PC-3 (cell line): ENCODE results near the gene GP1BA. TPM values are rescaled to one million over a fixed set of nuclear protein-coding genes. Genes with fewer than 3 reads are reported as not detected.
A peak's percentile ranks its signal among the peaks of the same experiment; 100 is the strongest.

Source experiments
- ATAC-seq: fragments of 200-7000 bp; cut with Tn5 transposase; 2 replicates; pipeline ENCODE4 v1.9.1; 2020; ENCODE audit warnings: mild to moderate bottlenecking, moderate library complexity
- BruUV-seq: library from RNA; stranded (reverse); fragments of 400-500 nt; replicated peaks from 2 replicates; lab custom pipeline; 2021; lab: Mats Ljungman, UMichigan
- CTCF ChIA-PET: fragments of 300-600 bp; sonication (Branson Sonifier 250); formaldehyde crosslinking; loops from one replicate; lab custom pipeline; 2022; ENCODE audit warnings: antibody characterized with exemption; lab: Charles Lee
- POLR2A ChIA-PET: fragments of 300-600 bp; sonication (Branson Sonifier 250); formaldehyde crosslinking; loops from one replicate; lab custom pipeline; 2022; ENCODE audit warnings: antibody characterized with exemption; ENCODE audit not compliant: unreplicated experiment; lab: Charles Lee
- DNase-seq: peaks from one replicate; pipeline ENCODE4 v3.0.0-alpha.2; 2015
- H2AFZ ChIP-seq: fragments of 300-600 bp; sonication (generic); 2 replicates; pipeline ENCODE4 v1.6.0; 2016; ENCODE audit warnings: antibody characterized with exemption, low read length
- H3F3A ChIP-seq: fragments of 300-600 bp; sonication (generic); one replicate; pipeline ENCODE4 v1.6.0; 2017; ENCODE audit warnings: antibody characterized with exemption, low read length, control low read depth, mild to moderate bottlenecking; ENCODE audit not compliant: unreplicated experiment
- H3K27ac ChIP-seq: fragments of 300-600 bp; sonication (generic); 2 replicates; pipeline ENCODE4 v1.5.1; 2016; ENCODE audit warnings: mild to moderate bottlenecking, low read length
- H3K27me3 ChIP-seq: fragments of 300-600 bp; sonication (generic); 2 replicates; pipeline ENCODE4 v1.6.1; 2016; ENCODE audit warnings: low read length, mixed read lengths
- H3K36me3 ChIP-seq: fragments of 300-600 bp; sonication (generic); 2 replicates; pipeline ENCODE4 v1.6.1; 2016; ENCODE audit warnings: low read depth, mixed run types, low read length, mixed read lengths
- H3K4me1 ChIP-seq: fragments of 300-600 bp; sonication (generic); 2 replicates; pipeline ENCODE4 v1.5.1; 2016; ENCODE audit warnings: low read length; ENCODE audit not compliant: insufficient read depth
- H3K4me2 ChIP-seq: fragments of 300-600 bp; sonication (generic); 2 replicates; pipeline ENCODE4 v1.6.0; 2016; ENCODE audit warnings: low read length
- H3K4me3 ChIP-seq: fragments of 300-600 bp; sonication (generic); 2 replicates; pipeline ENCODE4 v1.5.1; 2016; ENCODE audit warnings: mild to moderate bottlenecking, low read length, mixed read lengths
- H3K79me2 ChIP-seq: fragments of 300-600 bp; sonication (generic); 2 replicates; pipeline ENCODE4 v1.6.1; 2017; ENCODE audit warnings: low read length, mixed read lengths
- H3K9ac ChIP-seq: fragments of 300-600 bp; sonication (generic); 2 replicates; pipeline ENCODE4 v1.6.0; 2016; ENCODE audit warnings: mild to moderate bottlenecking, low read length
- H3K9me2 ChIP-seq: fragments of 300-600 bp; sonication (generic); replicated peaks from 2 replicates; pipeline ENCODE4 v1.6.1; 2016; ENCODE audit warnings: mixed run types, low read length, mixed read lengths
- H3K9me3 ChIP-seq: fragments of 300-600 bp; sonication (generic); 2 replicates; pipeline ENCODE4 v1.6.1; 2016; ENCODE audit warnings: low read length, mixed read lengths
- H4K20me1 ChIP-seq: fragments of 300-600 bp; sonication (generic); 2 replicates; pipeline ENCODE4 v1.6.1; 2016; ENCODE audit warnings: low read length, mixed read lengths
- EZH2 ChIP-seq: fragments of 300-600 bp; sonication (generic); IDR thresholded peaks from one replicate; pipeline ENCODE4 v1.6.1; 2017; ENCODE audit warnings: antibody characterized with exemption, mild to moderate bottlenecking, low read length; ENCODE audit not compliant: unreplicated experiment
- EZH2phosphoT487 ChIP-seq: fragments of 300-600 bp; sonication (generic); IDR thresholded peaks from 2 replicates; pipeline ENCODE4 v1.6.1; 2018; ENCODE audit warnings: mild to moderate bottlenecking, antibody characterized with exemption, low read length, borderline replicate concordance
- intact Hi-C: fragments of 100-400 bp; cut with micrococcal nuclease; formaldehyde crosslinking; loops from 2 replicates; pipeline ENCODE4 v1.9.0; 2023
- total RNA-seq: library from RNA; depleted of rRNA; stranded (reverse); fragments of >200 nt; gene quantifications from 2 replicates; pipeline ENCODE4 v1.2.3, GENCODE V29; 2014
- TF ChIP-seq, protein P1 (sequence below): fragments of 300-600 bp; sonication (generic); conservative IDR thresholded peaks from 2 replicates; pipeline ENCODE4 v1.5.1; 2017; ENCODE audit warnings: antibody characterized with exemption, low read depth, mild to moderate bottlenecking, low read length

Gene GP1BA
- total RNA-seq, 1 experiment from 2014 or later, result not detected

DNA sequence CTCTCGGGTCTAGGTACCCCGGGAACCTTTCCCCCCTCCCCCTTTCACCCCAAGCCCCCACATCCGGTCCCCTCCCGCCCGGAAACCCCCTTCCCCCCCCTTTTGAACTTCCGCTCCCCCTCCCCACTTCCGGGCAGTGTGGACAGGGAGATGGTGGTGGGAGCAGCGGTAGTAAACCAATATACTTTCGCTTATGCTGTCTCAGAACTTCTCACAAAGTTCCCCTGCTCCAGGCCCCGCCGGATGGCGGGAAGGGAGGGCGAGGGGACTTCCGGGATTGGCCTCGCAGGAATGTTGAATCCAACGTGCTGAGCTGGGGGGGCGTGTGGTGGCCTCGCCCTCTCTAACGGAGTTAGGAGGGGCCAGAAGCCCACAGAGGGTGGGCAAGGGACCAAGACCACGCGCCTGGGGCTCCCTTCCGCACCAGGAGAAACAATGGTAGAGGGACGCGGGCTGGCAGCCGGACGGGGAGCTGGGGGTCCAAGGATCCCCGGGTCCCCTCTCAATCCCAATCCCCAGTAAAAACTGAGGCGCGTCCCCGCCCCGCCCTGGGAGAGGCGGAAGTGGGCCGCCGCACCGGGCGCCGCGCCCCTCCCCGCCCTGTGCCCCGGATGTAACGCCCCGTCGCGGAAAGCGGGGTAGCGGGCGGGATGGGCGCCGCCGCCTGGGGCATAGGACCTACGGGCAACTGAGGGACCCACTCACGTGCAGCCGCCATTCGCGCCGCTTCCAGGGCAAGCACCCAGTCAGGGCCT, 15.5 kb downstream of the GP1BA start:
- BruUV-seq, result no TSS peak
- Histone ChIP-seq H3K4me3 (peak overlapping the region; percentile 90), H3K27ac (peak overlapping the region; percentile 85), H3K27me3 (no peaks in the 10 kb centered on the region), H3K4me2 (peak overlapping the region; percentile 98), H2AFZ (no peak overlapping the region), H3K4me1 (peaks cover 30% of the 10 kb centered on the region), H3K36me3 (peaks cover 28% of the 10 kb centered on the region), H3K9me2 (no peaks in the 10 kb centered on the region), H4K20me1 (peaks cover 26% of the 10 kb centered on the region), H3K79me2 (peaks cover 60% of the 10 kb centered on the region), H3F3A (no peaks in the 10 kb centered on the region), H3K9me3 (no peaks in the 10 kb centered on the region), H3K9ac (peak overlapping the region; percentile 93)
- ChIA-PET POLR2A (interaction anchor here (0.6 to 0.7 kb wide), 2 partner anchors 113 to 944 kb away, joined by 3 to 4 read pairs; no protein-coding TSS in a partner anchor), CTCF (no interaction called here)
- ATAC-seq (no peak), DNase-seq (peak; percentile 38)
- intact Hi-C loops, result loop anchor here (2.0 kb wide), 1 partner anchor 49 kb away; the partner anchor contains the start of genes INCA1 and KIF1C
- TF ChIP-seq EZH2phosphoT487, result no peak
- no peak for TF ChIP-seq EZH2
- TF ChIP-seq, protein P1, sequence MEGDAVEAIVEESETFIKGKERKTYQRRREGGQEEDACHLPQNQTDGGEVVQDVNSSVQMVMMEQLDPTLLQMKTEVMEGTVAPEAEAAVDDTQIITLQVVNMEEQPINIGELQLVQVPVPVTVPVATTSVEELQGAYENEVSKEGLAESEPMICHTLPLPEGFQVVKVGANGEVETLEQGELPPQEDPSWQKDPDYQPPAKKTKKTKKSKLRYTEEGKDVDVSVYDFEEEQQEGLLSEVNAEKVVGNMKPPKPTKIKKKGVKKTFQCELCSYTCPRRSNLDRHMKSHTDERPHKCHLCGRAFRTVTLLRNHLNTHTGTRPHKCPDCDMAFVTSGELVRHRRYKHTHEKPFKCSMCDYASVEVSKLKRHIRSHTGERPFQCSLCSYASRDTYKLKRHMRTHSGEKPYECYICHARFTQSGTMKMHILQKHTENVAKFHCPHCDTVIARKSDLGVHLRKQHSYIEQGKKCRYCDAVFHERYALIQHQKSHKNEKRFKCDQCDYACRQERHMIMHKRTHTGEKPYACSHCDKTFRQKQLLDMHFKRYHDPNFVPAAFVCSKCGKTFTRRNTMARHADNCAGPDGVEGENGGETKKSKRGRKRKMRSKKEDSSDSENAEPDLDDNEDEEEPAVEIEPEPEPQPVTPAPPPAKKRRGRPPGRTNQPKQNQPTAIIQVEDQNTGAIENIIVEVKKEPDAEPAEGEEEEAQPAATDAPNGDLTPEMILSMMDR, result no peak

DNA sequence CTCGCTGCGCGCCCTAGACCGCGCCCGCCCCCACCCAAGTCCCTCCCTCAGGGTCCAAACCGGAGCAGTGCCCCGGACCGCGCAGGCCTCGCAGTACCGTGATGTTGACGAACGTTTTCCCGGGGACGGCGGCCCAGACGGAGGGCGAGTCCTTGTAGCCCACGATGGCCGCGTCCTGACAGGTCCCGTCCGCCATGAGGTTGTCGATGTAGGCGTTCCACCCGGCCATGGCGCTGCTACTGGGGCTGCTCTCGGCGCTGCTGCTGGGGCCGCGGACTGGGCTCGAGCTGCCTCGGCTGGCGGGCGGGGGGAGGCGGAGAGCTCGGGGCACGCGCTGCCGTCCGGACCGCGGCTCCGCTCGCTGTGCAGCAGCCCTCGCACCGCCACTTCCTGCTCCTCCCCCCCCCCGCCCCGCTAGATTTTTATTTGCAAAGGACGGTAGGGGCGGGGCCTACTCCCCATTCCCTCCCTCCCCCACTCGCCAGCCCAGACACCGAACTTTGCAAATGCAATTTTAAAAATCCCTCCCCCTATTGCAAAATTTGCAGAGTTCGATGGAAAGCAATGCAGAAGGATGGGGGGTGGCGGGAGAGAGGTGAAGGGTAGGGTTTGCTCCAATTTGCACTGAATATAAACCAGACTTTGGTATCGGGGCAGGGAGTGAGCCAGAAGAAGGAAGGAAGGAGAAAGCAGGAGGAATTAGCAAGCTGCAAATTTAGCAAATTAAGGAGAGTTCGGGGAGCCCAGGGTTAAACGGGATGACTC, 16.3 kb downstream of the GP1BA start, which contains the start of gene PFN1:
Gene PFN1, minus strand, starts transcription at position 365 of the 765 bp plus-strand sequence. Its CDS starts 136 bp downstream, at position 229.
- intact Hi-C loops, result no loop called here
- no peak for TF ChIP-seq EZH2
- TF ChIP-seq, protein P1, result no peak
- Histone ChIP-seq H3K79me2 (peaks cover 52% of the 10 kb centered on the region), H3K36me3 (peaks cover 24% of the 10 kb centered on the region), H2AFZ (peak within 1 kb of the TSS; percentile 84), H3K9me3 (no peaks in the 10 kb centered on the region), H4K20me1 (peaks cover 26% of the 10 kb centered on the region), H3K4me1 (peaks cover 30% of the 10 kb centered on the region), H3K4me2 (peak within 1 kb of the TSS; percentile 98), H3F3A (no peaks in the 10 kb centered on the region), H3K9me2 (no peaks in the 10 kb centered on the region), H3K9ac (peak within 1 kb of the TSS; percentile 93), H3K27me3 (no peaks in the 10 kb centered on the region), H3K27ac (peak within 1 kb of the TSS; percentile 85), H3K4me3 (peak within 1 kb of the TSS; percentile 90)
- POLR2A ChIA-PET, result interaction anchor here (0.6 to 1.1 kb wide), 4 partner anchors 9 to 944 kb away, joined by 3 to 4 read pairs (median 3); partner anchors contain the start of genes SLC25A11 and SPAG7
- CTCF ChIA-PET, result no interaction called here
- no TSS peak for BruUV-seq
- peak; percentile 80 for DNase-seq
- peak; percentile 32 for ATAC-seq
